HUES48 (cell line): Measurements from ENCODE around the gene FZD8.

ENCODE experiments used
- H3K27ac ChIP-seq: one replicate; pipeline ENCODE4 v1.7.0; 2013; ENCODE audit warnings: low read depth, low read length, inconsistent platforms
- H3K27me3 ChIP-seq: 2 replicates; pipeline ENCODE4 v1.6.1; 2013; ENCODE audit warnings: mild to moderate bottlenecking, low read length; ENCODE audit not compliant: control insufficient read depth, insufficient read depth
- H3K36me3 ChIP-seq: 2 replicates; pipeline ENCODE4 v1.6.1; 2013; ENCODE audit warnings: low read length; ENCODE audit not compliant: control insufficient read depth, insufficient read depth
- H3K4me1 ChIP-seq: 2 replicates; pipeline ENCODE4 v1.6.1; 2013; ENCODE audit warnings: mild to moderate bottlenecking, low read length; ENCODE audit not compliant: control insufficient read depth, insufficient read depth
- H3K4me3 ChIP-seq: 2 replicates; pipeline ENCODE4 v1.5.1; 2013; ENCODE audit warnings: mild to moderate bottlenecking, low read depth, low read length
- H3K9ac ChIP-seq: 2 replicates; pipeline ENCODE4 v1.6.1; 2013; ENCODE audit warnings: mild to moderate bottlenecking, low read depth, low read length, moderate library complexity
- H3K9me3 ChIP-seq: 2 replicates; pipeline ENCODE4 v1.6.1; 2013; ENCODE audit warnings: low read length; ENCODE audit not compliant: control insufficient read depth, insufficient read depth

FZD8 gene

DNA sequence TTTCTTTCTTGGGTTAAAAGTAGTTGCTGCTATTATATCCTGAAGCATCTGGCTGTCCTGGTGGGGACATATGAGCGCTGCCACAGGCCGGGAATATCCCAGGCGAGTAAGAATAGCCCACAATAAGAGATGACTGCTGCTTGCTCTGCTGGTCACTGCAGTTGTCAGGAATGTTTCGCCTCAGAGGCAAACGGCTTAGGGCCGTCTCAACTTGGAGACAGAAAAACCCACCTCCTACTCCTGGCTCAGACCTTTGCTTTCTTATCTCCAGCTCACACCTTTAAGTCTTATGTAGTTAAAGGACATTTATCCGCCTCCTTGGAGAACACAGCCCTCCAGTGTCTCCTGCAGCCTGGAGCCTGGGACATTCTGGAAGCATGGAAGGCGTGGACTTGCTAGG is 36.9 kb downstream of the FZD8 start, which contains the start of gene GJD4:
Gene GJD4 (plus strand): TSS at position 151 of the 400 bp plus-strand sequence. CDS start 227 bp downstream, at position 378.
- Histone ChIP-seq H3K4me3 (no peak within 1 kb of the TSS), H3K27ac (no peak within 1 kb of the TSS), H3K9ac (no peak within 1 kb of the TSS), H3K27me3 (peaks cover 11% of the 10 kb centered on the region; the same call in 1 of the 2 replicates), H3K4me1 (no peaks in the 10 kb centered on the region), H3K9me3 (peaks cover 5% of the 10 kb centered on the region), H3K36me3 (no peaks in the 10 kb centered on the region)

DNA sequence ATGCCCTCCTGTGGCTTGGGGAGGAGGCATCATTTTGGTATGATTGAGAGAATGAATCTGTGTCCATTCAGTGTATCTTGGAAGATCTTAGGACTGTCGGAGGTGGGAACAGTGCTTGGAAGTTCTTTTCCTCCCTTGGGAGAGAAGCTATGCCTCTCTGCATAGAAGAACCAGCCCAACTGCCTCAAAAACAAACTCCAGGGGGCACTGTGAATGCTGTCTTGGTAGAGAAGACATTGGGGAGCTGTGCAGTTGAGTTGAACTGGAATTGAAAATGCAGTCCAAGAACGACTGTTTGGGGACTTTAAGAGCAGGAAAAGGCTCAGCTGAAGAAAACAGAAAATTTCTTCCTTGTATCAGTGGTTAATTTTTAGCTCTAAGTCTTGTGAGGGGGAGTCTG is 41.9 kb downstream of the FZD8 start:
- Histone ChIP-seq H3K9me3 (no peaks in the 10 kb centered on the region), H3K4me1 (peaks cover 5% of the 10 kb centered on the region), H3K9ac (no peak overlapping the region), H3K27ac (no peak overlapping the region), H3K4me3 (no peak overlapping the region), H3K36me3 (no peaks in the 10 kb centered on the region), H3K27me3 (no peaks in the 10 kb centered on the region)

DNA sequence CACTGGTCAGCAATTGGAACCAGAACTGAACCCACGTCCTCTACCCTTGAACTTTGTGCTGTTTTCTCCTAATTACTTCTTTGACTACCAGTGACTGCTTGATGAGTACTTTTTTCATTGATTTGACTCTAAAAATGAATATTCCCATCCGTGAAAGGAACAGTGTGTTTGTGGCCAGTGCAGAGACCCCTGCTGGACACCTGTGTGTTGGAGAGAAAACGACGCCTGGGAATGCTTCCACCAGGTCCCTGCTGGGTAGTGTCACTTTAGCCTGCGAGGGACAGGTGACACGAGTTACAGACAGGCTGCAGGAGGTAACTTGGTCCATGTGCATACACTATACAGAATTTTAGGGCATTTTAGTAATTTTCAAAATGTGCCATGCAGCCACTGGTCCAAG is 43.7 kb downstream of the FZD8 start:
- Histone ChIP-seq H3K9me3 (no peaks in the 10 kb centered on the region), H3K27me3 (no peaks in the 10 kb centered on the region), H3K4me3 (no peak overlapping the region), H3K9ac (no peak overlapping the region), H3K4me1 (peaks cover 20% of the 10 kb centered on the region), H3K36me3 (no peaks in the 10 kb centered on the region), H3K27ac (no peak overlapping the region)

DNA sequence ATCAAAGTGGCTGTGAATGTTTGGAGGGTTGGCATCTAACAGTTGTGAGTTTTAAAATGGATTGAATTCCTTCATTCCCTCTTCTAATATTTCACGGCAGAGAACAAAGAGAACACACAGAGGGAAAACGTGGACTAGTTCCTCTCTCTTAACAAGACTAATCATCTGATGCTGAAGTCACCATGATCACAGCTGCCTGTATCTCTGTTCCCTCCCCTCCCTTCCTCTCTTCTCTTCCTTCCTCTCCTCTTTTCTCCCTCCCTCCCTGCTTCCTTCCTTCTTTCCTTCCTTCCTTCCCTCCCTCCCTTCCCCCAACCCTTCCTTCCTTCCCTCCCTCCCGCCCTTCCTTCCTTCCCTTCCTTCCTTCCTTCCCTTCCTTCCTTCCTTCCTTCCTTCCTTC is 47.0 kb downstream of the FZD8 start:
- Histone ChIP-seq H3K36me3 (no peaks in the 10 kb centered on the region), H3K4me3 (0 out of 2 replicates have a peak overlapping the region, but pooled peaks have one; percentile 4), H3K27me3 (no peaks in the 10 kb centered on the region), H3K9ac (0 out of 2 replicates have a peak overlapping the region, but pooled peaks have one; percentile 40), H3K27ac (peak overlapping the region; percentile 72), H3K9me3 (peaks cover 7% of the 10 kb centered on the region), H3K4me1 (peaks cover 25% of the 10 kb centered on the region)

DNA sequence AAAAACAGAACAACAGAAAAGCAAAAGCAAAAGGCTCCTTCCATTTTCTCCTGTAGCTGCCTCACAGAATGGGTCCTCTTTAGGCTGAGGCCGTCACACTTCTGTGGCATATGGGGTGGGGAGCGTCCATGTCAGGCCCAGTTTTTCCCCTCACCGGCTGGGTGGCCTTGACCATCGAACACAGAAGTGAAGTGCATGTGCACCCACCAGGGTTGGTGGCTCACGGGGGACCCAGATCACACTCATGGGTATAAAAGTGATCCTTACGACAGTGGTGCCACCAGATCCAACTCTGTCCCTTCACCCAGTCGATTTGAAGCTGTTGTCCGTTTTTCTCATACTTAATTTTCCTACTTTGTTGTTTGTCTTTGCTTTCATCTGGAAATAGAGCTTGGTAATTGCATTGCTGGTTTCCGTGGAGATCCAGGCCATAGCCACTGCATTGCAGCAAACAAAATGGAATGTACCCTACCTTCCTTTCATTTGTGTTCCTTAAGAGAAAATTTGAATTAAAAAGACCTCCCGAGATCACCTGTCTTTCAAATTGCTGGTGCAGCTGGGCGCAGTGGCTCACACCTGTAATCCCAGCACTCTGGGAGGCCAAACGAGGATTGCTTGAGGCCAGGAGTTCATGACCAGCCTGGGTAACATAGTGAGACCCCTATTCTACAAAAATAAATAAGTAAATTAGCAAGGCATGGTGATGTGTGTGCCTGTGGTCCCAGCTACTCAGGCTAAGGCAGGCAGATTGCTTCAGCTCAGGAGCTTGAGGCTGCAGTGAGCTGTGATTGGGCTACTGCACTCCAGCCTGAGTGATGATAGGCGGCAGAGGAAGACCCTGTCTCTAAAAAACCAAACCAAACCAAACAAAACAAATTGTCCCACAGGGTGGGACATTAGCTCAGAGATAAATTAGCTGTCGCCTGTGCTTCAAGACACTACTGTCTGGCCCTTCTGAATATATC is 47.7 kb downstream of the FZD8 start:
- peak overlapping the region; percentile 40 for H3K9ac ChIP-seq

DNA sequence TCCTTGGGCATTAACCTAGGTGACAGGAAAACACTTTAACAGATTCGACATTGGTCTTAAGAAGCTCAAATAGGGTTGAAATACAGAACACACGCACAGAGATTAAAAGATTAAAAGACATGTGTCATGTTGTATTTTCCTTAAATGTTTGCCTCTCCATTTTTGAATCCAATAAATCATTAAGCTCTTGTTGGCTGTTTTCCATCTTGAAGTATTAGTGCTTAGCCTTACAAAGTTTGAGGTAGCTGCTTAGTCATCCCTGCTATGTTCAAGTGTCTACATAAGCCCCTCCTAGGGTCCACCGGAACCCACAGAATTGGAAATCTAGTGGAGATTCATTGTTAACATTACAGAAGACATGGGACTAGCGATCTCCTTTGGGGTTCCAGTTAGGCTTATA is 49.7 kb downstream of the FZD8 start:
- Histone ChIP-seq H3K4me1 (peaks cover 25% of the 10 kb centered on the region), H3K4me3 (no peak overlapping the region), H3K9ac (no peak overlapping the region), H3K36me3 (no peaks in the 10 kb centered on the region), H3K9me3 (peaks cover 7% of the 10 kb centered on the region), H3K27ac (no peak overlapping the region), H3K27me3 (no peaks in the 10 kb centered on the region)

More for the DNA sequence above, 47.7 kb downstream of the FZD8 start:
- Histone ChIP-seq H3K9me3 (peaks cover 7% of the 10 kb centered on the region), H3K27ac (peak overlapping the region; percentile 72), H3K4me3 (peak overlapping the region; percentile 4), H3K27me3 (no peaks in the 10 kb centered on the region), H3K4me1 (peaks cover 25% of the 10 kb centered on the region), H3K36me3 (no peaks in the 10 kb centered on the region)

DNA sequence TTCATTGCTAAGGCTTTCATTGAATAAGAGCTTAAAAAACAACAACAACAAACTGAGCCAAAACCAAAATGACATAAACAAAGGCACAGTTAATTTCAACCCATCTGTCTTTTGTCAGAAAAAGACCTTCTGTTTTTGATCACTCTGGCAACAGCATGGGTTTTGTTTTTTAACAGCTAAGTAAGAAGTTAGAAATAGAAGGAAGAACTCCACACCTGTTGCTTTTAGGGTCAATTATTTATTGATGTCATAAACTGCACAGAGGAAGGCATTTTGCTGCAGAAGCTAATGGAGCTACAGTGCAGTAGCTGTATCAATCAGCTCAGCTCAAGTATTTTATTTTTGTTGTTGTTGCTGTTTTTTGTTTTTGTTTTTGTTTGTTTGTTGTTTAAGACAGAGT is 53.3 kb downstream of the FZD8 start:
- Histone ChIP-seq H3K4me1 (peaks cover 9% of the 10 kb centered on the region), H3K36me3 (no peaks in the 10 kb centered on the region), H3K27me3 (no peaks in the 10 kb centered on the region), H3K27ac (no peak overlapping the region), H3K4me3 (no peak overlapping the region), H3K9ac (no peak overlapping the region), H3K9me3 (peaks cover 7% of the 10 kb centered on the region)
